Cardiac muscle cell (in vitro differentiated cells and primary cell): ENCODE data around the gene PCK2. TPM values are rescaled to one million over a fixed set of nuclear protein-coding genes. Genes with fewer than 3 reads are reported as not detected.
A peak's percentile ranks its signal among the peaks of the same experiment; 100 is the strongest.

ENCODE experiments used
- DNase-seq, 2 donors: peaks; one replicate each; pipeline versions ENCODE4 v3.0.0 to v3.0.0-alpha.2; 2010 to 2017; ENCODE audit warnings: low read depth in 1 of 2, low spot score in 1 of 2
- H3K27ac ChIP-seq: fragments of 200-600 bp; sonication (generic); 2 replicates; pipeline ENCODE4 v1.5.1; 2016
- H3K27me3 ChIP-seq: fragments of 200-600 bp; sonication (generic); 2 replicates; pipeline ENCODE4 v1.6.0; 2016; ENCODE audit warnings: control low read depth
- H3K36me3 ChIP-seq: fragments of 200-600 bp; sonication (generic); 2 replicates; pipeline ENCODE4 v1.5.1; 2016; ENCODE audit warnings: control low read depth
- H3K4me1 ChIP-seq: fragments of 200-600 bp; sonication (generic); 2 replicates; pipeline ENCODE4 v1.8.1; 2017; ENCODE audit warnings: low read depth, mild to moderate bottlenecking, mixed run types
- H3K4me3 ChIP-seq: fragments of 200-600 bp; sonication (generic); 2 replicates; pipeline ENCODE4 v1.5.1; 2016; ENCODE audit warnings: mild to moderate bottlenecking
- H3K9me3 ChIP-seq: fragments of 200-600 bp; sonication (generic); 2 replicates; pipeline ENCODE4 v1.5.1; 2017; ENCODE audit warnings: low read depth, mild to moderate bottlenecking, control low read depth
- CTCF ChIP-seq: IDR thresholded peaks from 2 replicates; pipeline ENCODE4 v1.5.1; 2012; ENCODE audit warnings: low read depth, mild to moderate bottlenecking, low read length
- polyA plus RNA-seq: library from polyadenylated mRNA; unstranded; fragments of >200 nt; fragmentation: Nextera tagmentation; extraction: Ambion mirVana; gene quantifications from 2 replicates; pipeline ENCODE4 v1.2.1, GENCODE V29; 2016
- total RNA-seq: library from RNA; depleted of rRNA; stranded (reverse); fragments of >200 nt; gene quantifications from 2 replicates; pipeline ENCODE4 v1.2.3, GENCODE V29; 2016

PCK2 gene
- total and polyA plus RNA-seq, 2 experiments from 2014 or later = 12.2 to 18.9 TPM

GRCh38 chr14:24145219-24145618 lies 51.1 kb downstream of the PCK2 start:
- H3K9me3 ChIP-seq = no peaks in the 10 kb centered on the region
- no peak for DNase-seq
- peaks cover 7% of the 10 kb centered on the region for H3K36me3 ChIP-seq
- no peaks in the 10 kb centered on the region for H3K27me3 ChIP-seq
- no peak for TF ChIP-seq CTCF
- H3K27ac ChIP-seq = no peak overlapping the region
- peaks cover 10% of the 10 kb centered on the region for H3K4me1 ChIP-seq
- H3K4me3 ChIP-seq = no peak overlapping the region

GRCh38 chr14:24145690-24146452 lies 51.8 kb downstream of the PCK2 start:
- peak overlapping the region; percentile 61 for H3K27ac ChIP-seq
- H3K9me3 ChIP-seq = no peaks in the 10 kb centered on the region
- peak in 1 of 2 donors; percentile 6 for DNase-seq
- peak overlapping the region; percentile 53 for H3K4me3 ChIP-seq
- peaks cover 13% of the 10 kb centered on the region for H3K36me3 ChIP-seq
- TF ChIP-seq CTCF = no peak
- H3K27me3 ChIP-seq = no peaks in the 10 kb centered on the region
- H3K4me1 ChIP-seq = peaks cover 10% of the 10 kb centered on the region

DNA sequence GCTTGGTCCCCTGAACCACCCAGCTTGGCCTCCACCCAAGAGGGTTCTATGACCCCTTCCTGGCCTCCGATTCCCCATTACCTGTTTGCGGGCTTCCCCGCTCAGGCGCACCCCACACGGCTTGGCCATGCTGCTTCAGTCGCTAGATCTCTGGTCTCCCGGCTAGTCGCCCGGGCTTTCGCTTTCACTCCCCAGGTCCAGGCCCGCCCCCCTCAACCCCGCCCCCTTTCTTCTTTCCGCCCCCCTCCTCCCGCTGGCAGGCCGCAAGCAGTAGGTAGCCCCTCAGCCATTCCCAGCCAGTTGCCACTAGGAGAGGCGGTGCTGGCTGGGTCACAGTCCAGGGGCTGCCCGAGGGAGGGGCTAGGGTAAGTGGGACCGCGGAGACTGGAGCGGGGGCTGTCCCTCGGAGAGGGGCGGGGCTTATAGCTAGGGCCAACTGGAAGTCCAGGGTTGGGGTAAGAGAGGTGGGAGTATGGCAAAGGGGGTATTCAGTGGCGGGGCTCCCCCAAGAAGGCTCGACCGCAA lies 52.4 kb downstream of the PCK2 start, which contains the start of gene PSME2:
PSME2 (minus strand) TSS at position 158 of the 525 bp plus-strand sequence; CDS start at position 129, 29 bp downstream.
- peaks cover 20% of the 10 kb centered on the region for H3K36me3 ChIP-seq
- peak; percentile 99 for DNase-seq
- peak within 1 kb of the TSS; percentile 53 for H3K4me3 ChIP-seq
- H3K4me1 ChIP-seq = peaks cover 10% of the 10 kb centered on the region
- no peaks in the 10 kb centered on the region for H3K27me3 ChIP-seq
- no peaks in the 10 kb centered on the region for H3K9me3 ChIP-seq
- TF ChIP-seq CTCF = no peak
- peak within 1 kb of the TSS; percentile 69 for H3K27ac ChIP-seq

DNA sequence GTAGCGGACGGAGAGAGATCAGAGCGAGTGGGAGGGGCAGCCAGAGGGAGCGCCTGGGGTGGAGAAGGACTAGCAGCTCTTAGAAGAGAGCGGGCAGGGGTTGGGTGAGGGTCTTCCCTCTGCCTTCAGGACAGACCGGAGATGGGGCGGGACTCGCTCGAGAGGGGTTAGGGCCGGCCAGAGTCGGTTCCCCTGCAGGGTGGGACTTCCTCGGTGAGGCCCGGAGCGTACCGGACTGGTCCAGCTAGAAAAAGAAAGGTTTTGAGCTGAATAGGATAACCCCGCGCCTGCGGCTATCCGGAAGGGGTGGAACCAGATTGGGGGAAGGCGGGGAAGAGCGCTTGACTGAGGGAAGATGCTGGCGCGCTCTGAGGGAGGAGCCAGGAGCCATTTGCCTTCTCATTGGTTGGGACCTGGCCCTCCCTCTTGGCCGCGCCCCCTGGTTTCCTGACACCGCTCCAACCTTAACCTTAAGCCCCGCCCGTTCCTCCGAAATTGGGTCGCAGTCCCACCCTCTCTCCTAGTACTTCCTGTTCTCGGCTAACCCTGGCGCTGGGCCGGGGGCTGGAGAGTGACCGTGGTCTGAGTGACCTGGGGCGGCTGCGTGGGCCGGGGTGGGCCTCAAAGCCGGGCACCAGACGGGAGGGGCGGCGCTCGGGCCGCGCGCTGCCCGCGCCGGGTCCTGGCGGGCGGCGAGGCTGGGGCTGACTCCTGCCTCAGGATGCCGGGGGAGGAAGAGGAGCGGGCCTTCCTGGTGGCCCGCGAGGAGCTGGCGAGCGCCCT lies 53.1 kb downstream of the PCK2 start, which contains the start of gene RNF31:
RNF31 (plus strand) TSS at position 521 of the 783 bp plus-strand sequence; CDS start at position 722, 201 bp downstream.
- peak; percentile 99 for DNase-seq
- Histone ChIP-seq H3K36me3 (peaks cover 23% of the 10 kb centered on the region), H3K4me1 (peaks cover 10% of the 10 kb centered on the region), H3K27me3 (no peaks in the 10 kb centered on the region), H3K4me3 (peak within 1 kb of the TSS; percentile 53), H3K9me3 (no peaks in the 10 kb centered on the region), H3K27ac (peak within 1 kb of the TSS; percentile 69)
- no peak for TF ChIP-seq CTCF

GRCh38 chr14:24147761-24148428 lies 53.8 kb downstream of the PCK2 start:
- no peak for TF ChIP-seq CTCF
- no peaks in the 10 kb centered on the region for H3K9me3 ChIP-seq
- DNase-seq = no peak
- peak overlapping the region; percentile 53 for H3K4me3 ChIP-seq
- peaks cover 29% of the 10 kb centered on the region for H3K36me3 ChIP-seq
- peaks cover 10% of the 10 kb centered on the region for H3K4me1 ChIP-seq
- H3K27me3 ChIP-seq = no peaks in the 10 kb centered on the region
- H3K27ac ChIP-seq = peak overlapping the region; percentile 35
